H1 (cell line): ENCODE results near the gene OR51V1. TPM values are rescaled to one million over a fixed set of nuclear protein-coding genes. Genes with fewer than 3 reads are reported as not detected.

Experiments used
- BRCA1 ChIP-seq: IDR thresholded peaks from 2 replicates; pipeline ENCODE4 v1.6.1; 2012; ENCODE audit warnings: low read depth, low read length, improper control_type of control experiment
- CHD1 ChIP-seq: IDR thresholded peaks from 2 replicates; pipeline ENCODE4 v1.6.1; 2012; ENCODE audit warnings: low read depth, low read length, improper control_type of control experiment
- CHD7 ChIP-seq: fragments of 300-600 bp; sonication (generic); IDR thresholded peaks from 2 replicates; pipeline ENCODE4 v1.7.1; 2012; ENCODE audit warnings: low read length, moderate library complexity, mild to moderate bottlenecking, inconsistent platforms; ENCODE audit not compliant: insufficient replicate concordance
- CTCF ChIP-seq, 3 experiments: IDR thresholded peaks; 1 replicate in 2 of 3; 2 replicates in 1 of 3; pipeline versions ENCODE4 v1.5.1 to v1.6.1; 2011; ENCODE audit warnings: low read length in 3 of 3, mild to moderate bottlenecking in 3 of 3, inconsistent platforms in 2 of 3, low read depth in 1 of 3, moderate library complexity in 1 of 3; ENCODE audit not compliant: insufficient read depth in 1 of 3; ENCODE audit errors: control extremely low read depth in 1 of 3
- HDAC2 ChIP-seq, 2 experiments: fragments of 300-600 bp in 1 of 2; sonication (generic) in 1 of 2; IDR thresholded peaks; 2 replicates each; pipeline ENCODE4 v1.6.1; 2011 to 2012; ENCODE audit warnings: low read depth in 2 of 2, low read length in 2 of 2, mild to moderate bottlenecking in 2 of 2, moderate library complexity in 2 of 2, borderline replicate concordance in 1 of 2, inconsistent platforms in 1 of 2
- TEAD4 ChIP-seq: IDR thresholded peaks from 2 replicates; pipeline ENCODE4 v1.6.1; 2012; ENCODE audit warnings: low read depth, low read length, inconsistent platforms, mixed read lengths
- polyA plus RNA-seq, 7 experiments: library from polyadenylated mRNA; depleted of rRNA in 3 of 7; stranded (reverse) in 5 of 7; unstranded in 2 of 7; fragments of >200 nt in 5 of 7; fragments of 200-250 nt in 2 of 7; gene quantifications; 1 replicate in 5 of 7; 2 replicates in 1 of 7; 4 replicates in 1 of 7; pipeline versions ENCODE4 v1.2.1 to v1.2.3, GENCODE V29; 2011 to 2013; ENCODE audit warnings: missing spikeins in 2 of 7, mixed read lengths in 2 of 7
- total RNA-seq: library from RNA; stranded (reverse); fragmentation: NEBNext Ultra II Directional; extraction: Animal tissue kit (Norgen Biotek cat#: 25700); gene quantifications from 2 replicates; pipeline ENCODE4 v1.2.1, GENCODE V29; 2021

The OR51V1 gene
- total and polyA plus RNA-seq, 2 of the 8 experiments (the other 6 are each of a cell fraction or from before 2014, with no cell fraction given), result not detected

DNA sequence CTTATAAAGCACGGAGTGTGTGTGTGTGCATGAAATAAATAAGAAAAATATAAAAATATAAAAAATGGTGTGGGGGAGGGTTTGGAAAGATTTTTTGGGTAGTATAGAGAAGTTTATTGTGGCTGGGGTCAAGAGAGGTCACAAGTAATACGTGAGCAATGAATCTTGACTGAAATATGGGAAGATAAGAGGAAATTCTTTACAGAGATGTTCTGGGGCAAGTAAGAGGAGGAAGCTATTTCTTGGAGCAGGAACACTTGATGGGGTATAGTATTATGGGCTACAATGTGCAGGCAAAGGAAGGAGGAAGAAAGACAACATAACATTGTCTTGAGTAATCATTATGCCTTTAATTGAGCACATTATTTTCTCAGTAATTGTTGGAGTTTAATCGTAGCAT, 31.7 kb upstream of the OR51V1 start (continued):
- no peak for TF ChIP-seq BRCA1
- TF ChIP-seq CHD7, result no peak
- TF ChIP-seq CHD1, result no peak
- TF ChIP-seq HDAC2 (IDR thresholded peaks at IDR 0.05; ENCODE audit: borderline replicate concordance in 1 of 2, low read depth in 2 of 2, low read length in 2 of 2), result no peak
- no peak for TF ChIP-seq TEAD4
- no peak for TF ChIP-seq CTCF (IDR thresholded peaks at IDR 0.05; ENCODE audit: control extremely low read depth in 1 of 3, insufficient read depth in 1 of 3, low read depth in 1 of 3, low read length in 3 of 3)
